Skeletal muscle satellite cell (primary cell): ENCODE results near the gene PTPN23.
A peak's percentile ranks its signal among the peaks of the same experiment; 100 is the strongest.

Source experiments
- H3K27me3 ChIP-seq: 2 replicates; pipeline ENCODE4 v1.7.0; 2013; ENCODE audit warnings: low read length; ENCODE audit not compliant: control insufficient read depth, insufficient read depth
- H3K36me3 ChIP-seq: 2 replicates; pipeline ENCODE4 v1.7.0; 2013; ENCODE audit warnings: mild to moderate bottlenecking, control low read depth, low read length; ENCODE audit not compliant: insufficient read depth
- H3K4me1 ChIP-seq: 2 replicates; pipeline ENCODE4 v1.7.0; 2013; ENCODE audit warnings: low read length; ENCODE audit not compliant: control insufficient read depth, insufficient read depth
- H3K4me2 ChIP-seq: 2 replicates; pipeline ENCODE4 v1.7.0; 2013; ENCODE audit warnings: mild to moderate bottlenecking, low read length
- H3K4me3 ChIP-seq: 2 replicates; pipeline ENCODE4 v1.7.0; 2013; ENCODE audit warnings: low read length
- H3K9ac ChIP-seq: 2 replicates; pipeline ENCODE4 v1.7.0; 2013; ENCODE audit warnings: mild to moderate bottlenecking, low read depth, low read length, moderate library complexity
- H3K9me3 ChIP-seq: replicated peaks from 2 replicates; pipeline ENCODE4 v1.7.0; 2013; ENCODE audit warnings: mild to moderate bottlenecking, control low read depth, low read length

The PTPN23 gene

GRCh38 chr3:47374587-47374986 lies 6.2 kb upstream of the PTPN23 start:
- no peak overlapping the region for H3K4me3 ChIP-seq
- no peaks in the 10 kb centered on the region for H3K27me3 ChIP-seq
- H3K4me1 ChIP-seq = peaks cover 2% of the 10 kb centered on the region
- no peaks in the 10 kb centered on the region for H3K36me3 ChIP-seq
- H3K4me2 ChIP-seq = no peak overlapping the region
- H3K9ac ChIP-seq = no peak overlapping the region
- H3K9me3 ChIP-seq = no peaks in the 10 kb centered on the region

- H3K4me1 ChIP-seq = peaks cover 6% of the 10 kb centered on the region
- H3K9ac ChIP-seq = no peak overlapping the region
- H3K27me3 ChIP-seq = no peaks in the 10 kb centered on the region
- H3K36me3 ChIP-seq = no peaks in the 10 kb centered on the region
- H3K4me2 ChIP-seq = no peak overlapping the region
- H3K4me3 ChIP-seq = no peak overlapping the region
- no peaks in the 10 kb centered on the region for H3K9me3 ChIP-seq
These were observed 4.4 kb upstream of the PTPN23 start for GRCh38 chr3:47376393-47376792.

GRCh38 chr3:47377186-47377585 lies 3.6 kb upstream of the PTPN23 start:
- Histone ChIP-seq H3K27me3 (no peaks in the 10 kb centered on the region), H3K36me3 (no peaks in the 10 kb centered on the region), H3K4me2 (no peak overlapping the region), H3K9ac (no peak overlapping the region), H3K4me1 (peaks cover 10% of the 10 kb centered on the region), H3K4me3 (no peak overlapping the region), H3K9me3 (no peaks in the 10 kb centered on the region)

GRCh38 chr3:47378869-47379268 lies 2.0 kb upstream of the PTPN23 start:
- Histone ChIP-seq H3K4me2 (no peak overlapping the region), H3K9ac (no peak overlapping the region), H3K4me1 (peaks cover 15% of the 10 kb centered on the region), H3K36me3 (peaks cover 5% of the 10 kb centered on the region), H3K27me3 (no peaks in the 10 kb centered on the region), H3K9me3 (no peaks in the 10 kb centered on the region), H3K4me3 (no peak overlapping the region)

- Histone ChIP-seq H3K4me2 (peak overlapping the region; percentile 98), H3K4me3 (peak overlapping the region; percentile 85), H3K9ac (peak overlapping the region; percentile 97), H3K27me3 (no peaks in the 10 kb centered on the region), H3K36me3 (peaks cover 5% of the 10 kb centered on the region), H3K9me3 (no peaks in the 10 kb centered on the region), H3K4me1 (peaks cover 15% of the 10 kb centered on the region)
These were observed 1.4 kb upstream of the PTPN23 start for GRCh38 chr3:47379411-47379899.

- H3K27me3 ChIP-seq = no peaks in the 10 kb centered on the region
- peak overlapping the region; percentile 98 for H3K4me2 ChIP-seq
- peak overlapping the region; percentile 85 for H3K4me3 ChIP-seq
- H3K36me3 ChIP-seq = peaks cover 8% of the 10 kb centered on the region
- H3K4me1 ChIP-seq = peaks cover 15% of the 10 kb centered on the region
- H3K9me3 ChIP-seq = no peaks in the 10 kb centered on the region
- H3K9ac ChIP-seq = peak overlapping the region; percentile 97
These were observed 708 bp upstream of the PTPN23 start for GRCh38 chr3:47380026-47380600.

GRCh38 chr3:47381317-47382157 lies 716 bp downstream of the PTPN23 start:
- Histone ChIP-seq H3K9ac (peak overlapping the region; percentile 97), H3K4me2 (peak overlapping the region; percentile 86), H3K4me1 (peaks cover 15% of the 10 kb centered on the region), H3K9me3 (no peaks in the 10 kb centered on the region), H3K4me3 (peak overlapping the region; percentile 85), H3K36me3 (peaks cover 8% of the 10 kb centered on the region), H3K27me3 (no peaks in the 10 kb centered on the region)

- no peak overlapping the region for H3K9ac ChIP-seq
- no peaks in the 10 kb centered on the region for H3K9me3 ChIP-seq
- H3K4me2 ChIP-seq = no peak overlapping the region
- peaks cover 8% of the 10 kb centered on the region for H3K36me3 ChIP-seq
- peaks cover 15% of the 10 kb centered on the region for H3K4me1 ChIP-seq
- H3K4me3 ChIP-seq = no peak overlapping the region
- no peaks in the 10 kb centered on the region for H3K27me3 ChIP-seq
These were observed 3.6 kb downstream of the PTPN23 start for GRCh38 chr3:47384425-47384824.

- Histone ChIP-seq H3K9ac (no peak overlapping the region), H3K4me1 (peaks cover 9% of the 10 kb centered on the region), H3K4me3 (no peak overlapping the region), H3K4me2 (no peak overlapping the region), H3K9me3 (no peaks in the 10 kb centered on the region), H3K36me3 (peaks cover 8% of the 10 kb centered on the region), H3K27me3 (no peaks in the 10 kb centered on the region)
These were observed 4.2 kb downstream of the PTPN23 start for GRCh38 chr3:47385007-47385406.

GRCh38 chr3:47385796-47386195 lies 5.0 kb downstream of the PTPN23 start:
- Histone ChIP-seq H3K9me3 (no peaks in the 10 kb centered on the region), H3K4me1 (peaks cover 9% of the 10 kb centered on the region), H3K9ac (no peak overlapping the region), H3K27me3 (no peaks in the 10 kb centered on the region), H3K36me3 (peaks cover 8% of the 10 kb centered on the region), H3K4me3 (no peak overlapping the region), H3K4me2 (no peak overlapping the region)

GRCh38 chr3:47392933-47393332 lies 12.1 kb downstream of the PTPN23 start:
- Histone ChIP-seq H3K4me1 (peaks cover 19% of the 10 kb centered on the region), H3K27me3 (no peaks in the 10 kb centered on the region), H3K36me3 (peaks cover 14% of the 10 kb centered on the region), H3K4me2 (no peak overlapping the region), H3K9me3 (no peaks in the 10 kb centered on the region), H3K4me3 (no peak overlapping the region), H3K9ac (no peak overlapping the region)
